IMR-90 (cell line): Measurements from ENCODE around the gene CRTC1. TPM values are rescaled to one million over a fixed set of nuclear protein-coding genes. Genes with fewer than 3 reads are reported as not detected.

ENCODE experiments used
- ATAC-seq: fragments of 200-7000 bp; cut with Tn5 transposase; 2 replicates; pipeline ENCODE4 v1.9.1; 2020; ENCODE audit warnings: low read depth, mild to moderate bottlenecking, moderate library complexity
- BruUV-seq: library from RNA; stranded (reverse); fragments of 400-500 nt; replicated peaks from 2 replicates; lab custom pipeline; 2021; lab: Mats Ljungman, UMichigan
- CTCF ChIA-PET: fragments of 300-600 bp; formaldehyde crosslinking; extraction: SDS; loops from one replicate; lab custom pipeline; 2021; ENCODE audit warnings: antibody characterized with exemption; lab: Yijun Ruan, JAX
- POLR2A ChIA-PET: fragments of 300-600 bp; sonication (Branson Sonifier 250); formaldehyde crosslinking; loops from one replicate; lab custom pipeline; 2022; ENCODE audit warnings: antibody characterized with exemption; ENCODE audit not compliant: unreplicated experiment; lab: Charles Lee
- DNase-seq: peaks from one replicate; pipeline ENCODE4 v3.0.0; 2013
- H2AFZ ChIP-seq: replicated peaks from 2 replicates; pipeline ENCODE3; 2013; ENCODE audit warnings: low read length, mild to moderate bottlenecking; ENCODE audit not compliant: poor library complexity
- H2AK5ac ChIP-seq: 2 replicates; pipeline ENCODE4 v1.6.1; 2013; ENCODE audit warnings: low read depth, low read length, inconsistent platforms
- H2AK9ac ChIP-seq: replicated peaks from 2 replicates; pipeline ENCODE3; 2013; ENCODE audit warnings: mild to moderate bottlenecking, low read depth, low read length, moderate library complexity; ENCODE audit not compliant: poor library complexity
- H2BK120ac ChIP-seq: 2 replicates; pipeline ENCODE4 v1.6.1; 2013; ENCODE audit warnings: low read depth, low read length, inconsistent platforms
- H2BK15ac ChIP-seq: 3 replicates; pipeline ENCODE4 v1.6.1; 2013; ENCODE audit warnings: low read depth, low read length, inconsistent platforms
- H2BK20ac ChIP-seq: 2 replicates; pipeline ENCODE4 v1.6.1; 2013; ENCODE audit warnings: low read depth, mild to moderate bottlenecking, inconsistent platforms, low read length, moderate library complexity
- H2BK5ac ChIP-seq: 2 replicates; pipeline ENCODE4 v1.6.1; 2013; ENCODE audit warnings: mild to moderate bottlenecking, low read depth, low read length, inconsistent platforms; ENCODE audit not compliant: poor library complexity, severe bottlenecking
- H3K14ac ChIP-seq: replicated peaks from 2 replicates; pipeline ENCODE4 v1.6.1; 2013; ENCODE audit warnings: low read depth, low read length, inconsistent platforms
- H3K18ac ChIP-seq: 2 replicates; pipeline ENCODE4 v1.6.1; 2013; ENCODE audit warnings: low read depth, low read length, control low read depth
- H3K23ac ChIP-seq: 2 replicates; pipeline ENCODE4 v1.6.1; 2013; ENCODE audit warnings: low read depth, low read length, inconsistent platforms
- H3K27ac ChIP-seq: 2 replicates; pipeline ENCODE4 v1.5.1; 2013; ENCODE audit warnings: mild to moderate bottlenecking, control low read depth, low read length; ENCODE audit not compliant: insufficient read depth
- H3K27me3 ChIP-seq: 2 replicates; pipeline ENCODE4 v1.6.1; 2013; ENCODE audit warnings: low read length; ENCODE audit not compliant: control insufficient read depth, insufficient read depth
- H3K36me3 ChIP-seq: 2 replicates; pipeline ENCODE4 v1.6.1; 2013; ENCODE audit warnings: low read length, mixed read lengths; ENCODE audit not compliant: control insufficient read depth, insufficient read depth
- H3K4ac ChIP-seq: 2 replicates; pipeline ENCODE4 v1.6.1; 2013; ENCODE audit warnings: low read depth, low read length, inconsistent platforms
- H3K4me1 ChIP-seq: 2 replicates; pipeline ENCODE4 v1.6.1; 2013; ENCODE audit warnings: low read length, mixed read lengths; ENCODE audit not compliant: control insufficient read depth, insufficient read depth
- H3K4me2 ChIP-seq: 2 replicates; pipeline ENCODE4 v1.6.1; 2013; ENCODE audit warnings: low read depth, mild to moderate bottlenecking, control low read depth, low read length, moderate library complexity
- H3K4me3 ChIP-seq: 2 replicates; pipeline ENCODE4 v1.5.1; 2013; ENCODE audit warnings: low read depth, mild to moderate bottlenecking, control low read depth, low read length, moderate library complexity; ENCODE audit not compliant: insufficient read depth
- H3K56ac ChIP-seq: 2 replicates; pipeline ENCODE4 v1.6.1; 2013; ENCODE audit warnings: low read length, inconsistent platforms; ENCODE audit not compliant: insufficient read depth; ENCODE audit errors: extremely low read depth
- H3K79me1 ChIP-seq, 2 experiments: 2 replicates each; pipeline ENCODE4 v1.6.1; 2013; ENCODE audit warnings: low read length in 2 of 2, inconsistent platforms in 1 of 2, low read depth in 1 of 2
- H3K9ac ChIP-seq: 2 replicates; pipeline ENCODE4 v1.6.1; 2013; ENCODE audit warnings: low read depth, low read length, control low read depth
- H3K9me1 ChIP-seq: 2 replicates; pipeline ENCODE4 v1.6.1; 2013; ENCODE audit warnings: low read length, inconsistent platforms; ENCODE audit not compliant: insufficient read depth
- H3K9me3 ChIP-seq: 2 replicates; pipeline ENCODE4 v1.6.1; 2013; ENCODE audit warnings: low read length; ENCODE audit not compliant: control insufficient read depth, insufficient read depth
- H4K20me1 ChIP-seq: 2 replicates; pipeline ENCODE4 v1.6.1; 2013; ENCODE audit warnings: low read length, inconsistent platforms; ENCODE audit not compliant: insufficient read depth
- H4K5ac ChIP-seq: 2 replicates; pipeline ENCODE4 v1.6.1; 2013; ENCODE audit warnings: mild to moderate bottlenecking, low read depth, low read length, control low read depth
- H4K8ac ChIP-seq, 2 experiments: 2 replicates each; pipeline ENCODE4 v1.6.1; 2013; ENCODE audit warnings: low read depth in 2 of 2, low read length in 2 of 2, control low read depth in 1 of 2, inconsistent platforms in 1 of 2
- H4K91ac ChIP-seq: 2 replicates; pipeline ENCODE4 v1.6.1; 2013; ENCODE audit warnings: low read depth, low read length, inconsistent platforms; ENCODE audit not compliant: insufficient read depth
- BHLHE40 ChIP-seq: fragments of 150-350 bp; IDR thresholded peaks from 2 replicates; pipeline ENCODE4 v1.6.1; 2016; ENCODE audit warnings: mild to moderate bottlenecking, low read depth, low read length
- CEBPB ChIP-seq: IDR thresholded peaks from 2 replicates; pipeline ENCODE4 v1.6.1; 2012; ENCODE audit warnings: low read depth, low read length, improper control_type of control experiment
- CHD1 ChIP-seq: IDR thresholded peaks from 2 replicates; pipeline ENCODE4 v1.6.1; 2012; ENCODE audit warnings: low read depth, low read length, improper control_type of control experiment
- CTCF ChIP-seq: conservative IDR thresholded peaks from 2 replicates; pipeline ENCODE4 v1.5.1; 2012; ENCODE audit warnings: mild to moderate bottlenecking, low read depth, low read length, improper control_type of control experiment
- ELK1 ChIP-seq: fragments of 150-350 bp; IDR thresholded peaks from 2 replicates; pipeline ENCODE4 v1.6.1; 2016; ENCODE audit warnings: low read depth, mild to moderate bottlenecking, low read length, moderate library complexity, borderline replicate concordance
- FOS ChIP-seq: fragments of 150-350 bp; IDR thresholded peaks from 2 replicates; pipeline ENCODE4 v1.6.1; 2016; ENCODE audit warnings: low read depth, low read length
- MAFK ChIP-seq: IDR thresholded peaks from 2 replicates; pipeline ENCODE4 v1.6.1; 2012; ENCODE audit warnings: low read depth, low read length, improper control_type of control experiment
- MAZ ChIP-seq: IDR thresholded peaks from 2 replicates; pipeline ENCODE4 v1.6.1; 2012; ENCODE audit warnings: low read depth, mild to moderate bottlenecking, low read length, improper control_type of control experiment, moderate library complexity, borderline replicate concordance
- MXI1 ChIP-seq: IDR thresholded peaks from 2 replicates; pipeline ENCODE4 v1.6.1; 2012; ENCODE audit warnings: low read depth, mild to moderate bottlenecking, low read length, moderate library complexity, borderline replicate concordance
- NFE2L2 ChIP-seq: fragments of 150-350 bp; IDR thresholded peaks from 2 replicates; pipeline ENCODE4 v1.6.1; 2016; ENCODE audit warnings: low read depth, mild to moderate bottlenecking, low read length
- POLR2A ChIP-seq: IDR thresholded peaks from 2 replicates; pipeline ENCODE4 v1.6.1; 2012; ENCODE audit warnings: mild to moderate bottlenecking, low read depth, low read length
- RAD21 ChIP-seq: IDR thresholded peaks from 2 replicates; pipeline ENCODE4 v1.6.1; 2012; ENCODE audit warnings: low read length, improper control_type of control experiment
- RCOR1 ChIP-seq: IDR thresholded peaks from 2 replicates; pipeline ENCODE4 v1.6.1; 2012; ENCODE audit warnings: mild to moderate bottlenecking, low read length, improper control_type of control experiment; ENCODE audit not compliant: insufficient replicate concordance
- RFX5 ChIP-seq: IDR thresholded peaks from 2 replicates; pipeline ENCODE4 v1.8.0; 2012; ENCODE audit warnings: low read depth, mild to moderate bottlenecking, low read length, moderate library complexity
- SMC3 ChIP-seq: fragments of 150-350 bp; IDR thresholded peaks from 2 replicates; pipeline ENCODE4 v1.6.1; 2016; ENCODE audit warnings: low read depth, mild to moderate bottlenecking, antibody characterized with exemption, low read length, moderate library complexity
- USF2 ChIP-seq: fragments of 150-350 bp; IDR thresholded peaks from 2 replicates; pipeline ENCODE4 v1.6.1; 2017; ENCODE audit warnings: mild to moderate bottlenecking, antibody characterized with exemption, low read length, low read depth
- WGBS, 2 experiments: methylation state at CpG; one replicate each; pipeline versions ENCODE4 v1.1.5 to v1.1.7; 2013; ENCODE audit warnings: missing lambda C conversion rate in 2 of 2; ENCODE audit not compliant: insufficient read length in 1 of 2; ENCODE audit errors: extremely low coverage in 2 of 2; 5-methylcytosine and 5-hydroxymethylcytosine counted together
- dilution Hi-C: fragments of 300-500 bp; cut with HindIII; formaldehyde crosslinking; loops from one replicate; pipeline ENCODE4 v1.14.3; 2018; ENCODE audit warnings: low sequenced_read_pairs; ENCODE audit not compliant: unreplicated experiment
- in situ Hi-C: fragments of 300-500 bp; cut with MboI; formaldehyde crosslinking; loops from 3 replicates; pipeline ENCODE4 v1.14.3; 2019; ENCODE audit warnings: low sequenced_read_pairs, inconsistent platforms, mixed read lengths
- intact Hi-C: fragments of 100-400 bp; cut with micrococcal nuclease; formaldehyde crosslinking; loops from 2 replicates; pipeline ENCODE4 v1.10.0; 2022
- polyA plus RNA-seq, 3 experiments: library from polyadenylated mRNA; depleted of rRNA; stranded (reverse); fragments of >200 nt; gene quantifications; 2 replicates each; pipeline ENCODE4 v1.2.3, GENCODE V29; 2012; ENCODE audit warnings: low replicate concordance in 1 of 3
- total RNA-seq: library from RNA; depleted of rRNA; stranded (reverse); fragments of >200 nt; gene quantifications from 2 replicates; pipeline ENCODE4 v1.2.3, GENCODE V29; 2012

The CRTC1 gene
- total and polyA plus RNA-seq, 2 of the 4 experiments (the other 2 are of a cell fraction) = 0.18 to 5.7 TPM

- H2AK5ac ChIP-seq = no peak overlapping the region
- no peaks in the 10 kb centered on the region for H3K4me1 ChIP-seq
- ChIA-PET CTCF (no interaction called here), POLR2A (no interaction called here)
- no peak overlapping the region for H4K5ac ChIP-seq
- no peak overlapping the region for H3K18ac ChIP-seq
- H3K79me1 ChIP-seq = no peaks in the 10 kb centered on the region
- no peak overlapping the region for H3K4me2 ChIP-seq
- no peak overlapping the region for H4K91ac ChIP-seq
- H3K23ac ChIP-seq = no peak overlapping the region
- intact Hi-C loops = no loop called here
- H3K4me3 ChIP-seq = no peak overlapping the region
- H2BK20ac ChIP-seq = no peak overlapping the region
- H3K36me3 ChIP-seq = no peaks in the 10 kb centered on the region
- no peak for ATAC-seq
- in situ Hi-C loops = no loop called here
- no peak overlapping the region for H3K27ac ChIP-seq
- DNase-seq = peak; percentile 31
- H3K9ac ChIP-seq = no peak overlapping the region
- no peak overlapping the region for H2AK9ac ChIP-seq
- H3K14ac ChIP-seq = no peak overlapping the region
- no peaks in the 10 kb centered on the region for H4K20me1 ChIP-seq
- H3K9me3 ChIP-seq = no peaks in the 10 kb centered on the region
- H3K56ac ChIP-seq = no peak overlapping the region
- no peak overlapping the region for H2BK120ac ChIP-seq
- BruUV-seq = no TSS peak
- H2BK15ac ChIP-seq = no peak overlapping the region
- no peak overlapping the region for H2BK5ac ChIP-seq
- no peak overlapping the region for H3K4ac ChIP-seq
- dilution Hi-C loops = no loop called here
- H3K9me1 ChIP-seq = no peaks in the 10 kb centered on the region
- no peak overlapping the region for H2AFZ ChIP-seq
- TF ChIP-seq MAFK (no peak), MAZ (no peak), USF2 (no peak), FOS (no peak), RCOR1 (no peak), RAD21 (no peak), CTCF (no peak), RFX5 (no peak), POLR2A (no peak), NFE2L2 (no peak), ELK1 (no peak), CEBPB (no peak), SMC3 (no peak), CHD1 (no peak), BHLHE40 (no peak), MXI1 (no peak)
- H3K27me3 ChIP-seq = peaks cover 14% of the 10 kb centered on the region
- no CpG with 5 or more reads among the region's 5 CpGs for WGBS, 2 experiments
- no peak overlapping the region for H4K8ac ChIP-seq
These were observed 132.2 kb downstream of the CRTC1 start for GRCh38 chr19:18815673-18816072.
